GM23338 (cell line): ENCODE results near the gene DDX5. TPM values are rescaled to one million over a fixed set of nuclear protein-coding genes. Genes with fewer than 3 reads are reported as not detected.

Experiments used
- ATAC-seq: fragments of 200-7000 bp; cut with Tn5 transposase; 3 replicates; pipeline ENCODE4 v1.9.1; 2020
- DNase-seq: peaks from one replicate; pipeline ENCODE4 v3.0.0-alpha.2; 2015; ENCODE audit warnings: low spot score
- H2AFZ ChIP-seq: fragments of 200-600 bp; sonication (generic); 2 replicates; pipeline ENCODE4 v1.8.0; 2016; ENCODE audit warnings: antibody characterized with exemption, mild to moderate bottlenecking, moderate library complexity
- H3F3A ChIP-seq: fragments of 200-600 bp; sonication (generic); replicated peaks from 2 replicates; pipeline ENCODE4 v1.8.0; 2017; ENCODE audit warnings: antibody characterized with exemption, mixed run types, low read depth
- H3K27ac ChIP-seq: fragments of 200-600 bp; sonication (generic); 2 replicates; pipeline ENCODE4 v1.6.1; 2016; ENCODE audit warnings: low read depth
- H3K27me3 ChIP-seq: fragments of 200-600 bp; sonication (generic); 2 replicates; pipeline ENCODE4 v1.8.0; 2016; ENCODE audit warnings: mild to moderate bottlenecking, mixed run types, moderate library complexity; ENCODE audit not compliant: insufficient read depth
- H3K36me3 ChIP-seq: fragments of 200-600 bp; sonication (generic); 2 replicates; pipeline ENCODE4 v1.8.0; 2016; ENCODE audit warnings: mild to moderate bottlenecking; ENCODE audit not compliant: insufficient read depth
- H3K4me1 ChIP-seq: fragments of 200-600 bp; sonication (generic); 2 replicates; pipeline ENCODE4 v1.8.0; 2016; ENCODE audit warnings: mild to moderate bottlenecking, moderate library complexity; ENCODE audit not compliant: insufficient read depth
- H3K4me2 ChIP-seq: fragments of 200-600 bp; sonication (generic); 2 replicates; pipeline ENCODE4 v1.7.1; 2017; ENCODE audit warnings: mixed run types
- H3K4me3 ChIP-seq: fragments of 200-600 bp; sonication (generic); 2 replicates; pipeline ENCODE4 v1.6.1; 2016; ENCODE audit warnings: mixed run types
- H3K79me2 ChIP-seq: fragments of 200-600 bp; sonication (generic); replicated peaks from 2 replicates; pipeline ENCODE4 v1.8.0; 2017; ENCODE audit warnings: mild to moderate bottlenecking; ENCODE audit not compliant: insufficient read depth
- H3K9me2 ChIP-seq: fragments of 200-600 bp; sonication (generic); 2 replicates; pipeline ENCODE4 v1.8.0; 2017; ENCODE audit not compliant: insufficient read depth
- H4K20me1 ChIP-seq: fragments of 200-600 bp; sonication (generic); replicated peaks from 2 replicates; pipeline ENCODE4 v1.8.0; 2017; ENCODE audit warnings: mild to moderate bottlenecking; ENCODE audit not compliant: insufficient read depth
- H3K27ac Mint-ChIP-seq: 2 replicates; pipeline ENCODE4 v1.8.0; 2020; ENCODE audit warnings: inconsistent platforms, mild to moderate bottlenecking, moderate library complexity, mixed read lengths
- H3K27me3 Mint-ChIP-seq: 3 replicates; pipeline ENCODE4 v1.8.0; 2022; ENCODE audit warnings: low read depth, mild to moderate bottlenecking, moderate library complexity, mixed read lengths, inconsistent platforms; ENCODE audit not compliant: insufficient read depth, poor library complexity
- H3K36me3 Mint-ChIP-seq: 3 replicates; pipeline ENCODE4 v1.8.0; 2021; ENCODE audit warnings: low read depth, mild to moderate bottlenecking, inconsistent platforms, moderate library complexity, mixed read lengths
- H3K4me1 Mint-ChIP-seq: 3 replicates; pipeline ENCODE4 v1.8.0; 2020; ENCODE audit warnings: mild to moderate bottlenecking, inconsistent platforms, mixed read lengths
- H3K4me3 Mint-ChIP-seq: 3 replicates; pipeline ENCODE4 v1.8.0; 2021; ENCODE audit warnings: moderate library complexity, mild to moderate bottlenecking, inconsistent platforms, mixed read lengths
- H3K9me3 Mint-ChIP-seq: 3 replicates; pipeline ENCODE4 v1.8.0; 2020; ENCODE audit warnings: moderate library complexity, mild to moderate bottlenecking, inconsistent platforms, mixed read lengths
- CREB1 ChIP-seq: fragments of 250-450 bp; sonication (Bioruptor Pico); IDR thresholded peaks from 2 replicates; pipeline ENCODE4 v1.5.0; 2020; ENCODE audit warnings: low read depth, mild to moderate bottlenecking, moderate library complexity
- ETS1 ChIP-seq: IDR thresholded peaks from 2 replicates; pipeline ENCODE4 v1.6.1; 2016; ENCODE audit warnings: antibody characterized with exemption
- EZH2phosphoT487 ChIP-seq: fragments of 200-600 bp; sonication (generic); IDR thresholded peaks from one replicate; pipeline ENCODE4 v1.8.1; 2018; ENCODE audit warnings: antibody characterized with exemption; ENCODE audit not compliant: unreplicated experiment
- POLR2AphosphoS5 ChIP-seq: IDR thresholded peaks from 2 replicates; pipeline ENCODE4 v1.6.1; 2016; ENCODE audit warnings: antibody characterized with exemption, low read depth
- REST ChIP-seq: IDR thresholded peaks from one replicate; pipeline ENCODE4 v1.6.1; 2018; ENCODE audit warnings: antibody characterized with exemption; ENCODE audit not compliant: unreplicated experiment
- ZNF114 ChIP-seq: fragments of 250-450 bp; sonication (Bioruptor Pico); IDR thresholded peaks from 2 replicates; pipeline ENCODE4 v1.5.0; 2020; ENCODE audit warnings: mild to moderate bottlenecking, moderate library complexity
- polyA plus RNA-seq: library from polyadenylated mRNA; unstranded; fragments of >200 nt; fragmentation: Nextera tagmentation; extraction: Ambion mirVana; gene quantifications from 2 replicates; pipeline ENCODE4 v1.2.1, GENCODE V29; 2016
- total RNA-seq: library from RNA; depleted of rRNA; stranded (reverse); fragments of >200 nt; shearing (Covaris generic); gene quantifications from 2 replicates; pipeline ENCODE4 v1.2.3, GENCODE V29; 2014

Gene DDX5
- total and polyA plus RNA-seq, 2 experiments from 2014 or later, result 400 to 447 TPM

- H3K4me3 Mint-ChIP-seq, result peak within 1 kb of the TSS; percentile 99
- Histone ChIP-seq H2AFZ (no peak within 1 kb of the TSS), H3K9me2 (no peaks in the 10 kb centered on the region), H3K27ac (peak within 1 kb of the TSS; percentile 99), H3K4me2 (peak within 1 kb of the TSS; percentile 91), H3K79me2 (peaks cover 93% of the 10 kb centered on the region), H3F3A (peaks cover 26% of the 10 kb centered on the region), H3K27me3 (no peaks in the 10 kb centered on the region), H3K4me3 (peak within 1 kb of the TSS; percentile 100), H3K4me1 (peaks cover 16% of the 10 kb centered on the region), H4K20me1 (peaks cover 48% of the 10 kb centered on the region), H3K36me3 (peaks cover 52% of the 10 kb centered on the region)
- H3K4me1 Mint-ChIP-seq, result peaks cover 55% of the 10 kb centered on the region
- DNase-seq, result peak; percentile 98
- peaks cover 86% of the 10 kb centered on the region for H3K36me3 Mint-ChIP-seq
- peak within 1 kb of the TSS; percentile 100 for H3K27ac Mint-ChIP-seq
- H3K27me3 Mint-ChIP-seq, result peaks cover 24% of the 10 kb centered on the region
- H3K9me3 Mint-ChIP-seq, result peaks cover 4% of the 10 kb centered on the region; the same call in 1 of the 3 replicates
- TF ChIP-seq EZH2phosphoT487 (no peak), CREB1 (CRISPR knock-in tag) (peak; percentile 94), ETS1 (peak; percentile 80; the same call in 1 of the 2 replicates), POLR2AphosphoS5 (peak; percentile 54), ZNF114 (CRISPR knock-in tag) (no peak)
- peak; percentile 64 for ATAC-seq
These were observed 705 bp upstream of the DDX5 start, which contains the start of gene CEP95 for GRCh38 chr17:64506576-64507412. Gene CEP95, plus strand, starts transcription at chr17:64506977. Its CDS starts 121 bp downstream, at chr17:64507098.

GRCh38 chr17:64505340-64506200 lies 519 bp downstream of the DDX5 start:
- Mint-ChIP-seq H3K4me1 (peaks cover 56% of the 10 kb centered on the region), H3K9me3 (peaks cover 4% of the 10 kb centered on the region; the same call in 1 of the 3 replicates), H3K36me3 (peaks cover 86% of the 10 kb centered on the region), H3K27me3 (peaks cover 22% of the 10 kb centered on the region), H3K4me3 (peak overlapping the region; percentile 99), H3K27ac (peak overlapping the region; percentile 100)
- no peaks in the 10 kb centered on the region for H3K27me3 ChIP-seq
- peaks cover 56% of the 10 kb centered on the region for H3K36me3 ChIP-seq
- H3K4me3 ChIP-seq, result peak overlapping the region; percentile 100
- peaks cover 37% of the 10 kb centered on the region for H3F3A ChIP-seq
- TF ChIP-seq REST (no peak), POLR2AphosphoS5 (0 out of 2 replicates have a peak, but pooled peaks have one; percentile 53)
- peak; percentile 43 for ATAC-seq
- peak overlapping the region; percentile 99 for H3K27ac ChIP-seq
- H4K20me1 ChIP-seq, result peaks cover 56% of the 10 kb centered on the region
- H3K4me1 ChIP-seq, result peaks cover 13% of the 10 kb centered on the region
- no peaks in the 10 kb centered on the region for H3K9me2 ChIP-seq
- no peak overlapping the region for H2AFZ ChIP-seq
- peak; percentile 84 for DNase-seq
- H3K79me2 ChIP-seq, result peaks cover 93% of the 10 kb centered on the region
- H3K4me2 ChIP-seq, result peak overlapping the region; percentile 91
